ENCODE measurements around the gene KIF21B.

The KIF21B gene

DNA sequence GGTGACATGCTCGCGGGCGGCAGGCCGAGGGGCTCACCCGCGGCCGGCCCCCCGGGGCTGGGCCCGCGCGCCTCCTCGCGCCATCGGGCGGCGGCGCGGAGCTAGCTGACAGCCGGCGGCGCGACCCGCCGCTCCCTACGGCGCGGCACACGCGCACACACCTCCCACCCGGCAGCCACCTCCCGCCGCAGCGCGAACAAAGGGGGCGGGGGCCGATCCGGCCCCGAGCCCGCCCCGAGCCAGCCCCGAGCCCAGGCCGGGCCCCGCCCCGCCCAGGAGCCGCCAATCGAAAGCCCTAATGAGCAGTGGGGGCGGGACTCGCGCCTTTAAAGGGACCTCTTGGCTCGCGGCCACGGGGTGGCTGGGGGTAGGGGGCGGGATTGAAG is at the start of gene KIF21B:
Gene KIF21B (minus strand): TSS at position 198 of the 386 bp plus-strand sequence. CDS start 331 bp downstream, outside the sequence.
- no peak for DNase-seq (ENCODE audit: low read depth, low spot score)

GRCh38 chr1:201072922-201073321 is 49.4 kb upstream of the KIF21B start:
- DNase-seq (ENCODE audit: low read depth, low spot score): no peak

- no peak for DNase-seq (ENCODE audit: low read depth, low spot score)
Observed at GRCh38 chr1:201072149-201072548, 48.6 kb upstream of the KIF21B start.

DNA sequence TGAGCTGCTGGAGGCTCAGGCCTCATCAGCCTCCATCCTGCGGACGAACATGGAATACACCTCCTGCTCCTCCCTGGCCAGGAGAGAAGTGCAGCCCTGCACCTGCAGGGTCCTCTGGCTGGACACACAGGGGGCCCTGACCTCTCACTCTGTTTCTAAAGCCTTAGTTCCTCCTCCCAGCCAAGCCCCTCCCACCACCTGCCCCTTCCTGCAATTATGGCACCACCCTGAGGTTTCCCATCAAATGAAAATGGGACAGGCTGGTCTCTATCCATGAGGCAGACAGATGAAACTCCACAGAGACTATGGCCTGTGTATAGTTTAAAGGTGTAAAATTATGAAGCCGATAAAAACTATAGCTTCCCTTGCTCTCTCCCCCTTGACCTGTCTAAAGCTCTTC is 46.1 kb upstream of the KIF21B start:
- DNase-seq (ENCODE audit: low read depth, low spot score): no peak

GRCh38 chr1:201068976-201069375 is 45.5 kb upstream of the KIF21B start:
- DNase-seq (ENCODE audit: low read depth, low spot score): no peak

DNA sequence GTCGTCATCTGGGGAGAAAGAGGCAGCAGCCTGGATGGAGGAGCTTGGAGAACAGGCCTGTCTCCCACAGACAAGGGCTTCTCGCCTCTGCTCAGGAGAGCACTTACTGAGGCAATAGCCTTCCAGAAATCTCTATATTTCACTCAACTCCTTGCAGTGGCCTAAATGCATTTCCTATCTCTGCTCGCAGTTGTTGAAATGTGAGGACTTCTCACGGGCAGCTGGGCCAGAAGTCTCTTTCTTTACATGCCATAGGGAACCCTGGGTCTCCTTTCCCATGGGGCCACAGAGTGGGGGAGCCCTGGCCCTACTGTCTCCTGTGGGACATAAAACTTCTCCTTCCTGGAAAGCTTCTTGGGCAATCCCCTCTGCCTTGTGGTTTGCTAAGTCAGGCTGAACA is 43.5 kb upstream of the KIF21B start:
- no peak for DNase-seq (ENCODE audit: low read depth, low spot score)

GRCh38 chr1:201065686-201066085 is 42.2 kb upstream of the KIF21B start:
- DNase-seq (ENCODE audit: low read depth, low spot score): no peak

- no peak for DNase-seq (ENCODE audit: low read depth, low spot score)
Observed at GRCh38 chr1:201064806-201065205, 41.3 kb upstream of the KIF21B start.

DNA sequence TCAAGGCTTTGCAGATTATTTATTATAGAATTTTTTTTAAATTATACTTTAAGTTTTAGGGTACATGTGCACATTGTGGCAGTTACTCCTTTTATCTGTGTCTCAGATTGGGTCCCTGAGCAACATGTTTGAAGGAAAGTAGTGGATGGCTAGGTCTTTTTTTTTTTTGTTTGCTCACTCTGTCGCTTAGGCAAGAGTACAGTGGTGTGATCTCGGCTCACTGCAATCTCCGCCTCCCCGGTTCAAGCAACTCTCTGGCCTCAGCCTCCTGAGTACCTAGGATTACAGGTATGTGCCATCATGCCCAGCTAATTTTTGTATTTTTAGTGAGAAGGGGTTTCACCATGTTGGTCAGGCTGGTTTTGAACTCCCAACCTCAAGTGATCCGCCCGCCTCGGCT is 39.6 kb upstream of the KIF21B start:
- DNase-seq (ENCODE audit: low read depth, low spot score): no peak

GRCh38 chr1:201062511-201063091 is 39.1 kb upstream of the KIF21B start:
- no peak for DNase-seq (ENCODE audit: low read depth, low spot score)

DNA sequence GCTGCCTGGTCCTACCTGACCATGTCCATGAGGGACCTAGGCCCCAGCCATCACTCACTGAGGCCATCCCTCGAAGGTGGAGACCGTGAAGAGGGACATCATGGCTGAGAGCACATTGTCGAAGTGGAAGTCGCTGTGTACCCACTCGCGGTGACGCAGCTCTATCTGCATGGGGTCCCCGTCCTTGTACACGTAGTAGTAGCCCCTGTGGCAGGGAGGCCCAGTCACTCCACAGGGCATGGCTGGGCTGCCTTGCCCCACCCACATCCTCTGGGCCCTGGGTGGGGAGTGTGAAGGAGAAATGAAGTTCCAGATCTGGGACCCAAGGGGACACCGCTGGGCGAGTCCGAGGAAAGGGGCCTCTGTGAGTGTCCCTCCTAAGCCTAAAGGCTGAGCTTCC is 38.4 kb upstream of the KIF21B start:
- DNase-seq (ENCODE audit: low read depth, low spot score): no peak

DNA sequence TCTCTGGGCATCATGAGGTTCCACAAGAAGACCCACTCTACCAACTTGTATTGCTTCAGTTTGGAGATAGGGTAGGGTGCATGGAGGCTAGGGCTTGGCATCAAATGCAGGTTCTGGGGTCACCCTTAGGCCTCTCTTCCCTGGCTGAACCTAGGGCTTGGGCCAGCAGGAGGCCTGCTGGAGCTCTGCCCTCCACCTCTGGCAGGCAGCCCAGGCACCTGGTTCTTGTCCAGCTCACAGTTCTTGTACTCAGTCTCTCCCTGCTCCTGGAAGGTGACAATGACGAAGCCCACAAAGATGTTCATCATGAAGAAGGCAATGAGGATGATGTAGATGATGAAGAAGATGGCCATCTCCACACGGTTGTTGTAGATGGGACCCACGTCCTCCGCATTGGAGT is 37.5 kb upstream of the KIF21B start:
- DNase-seq (ENCODE audit: low read depth, low spot score): no peak

GRCh38 chr1:201060586-201060985 is 37.1 kb upstream of the KIF21B start:
- no peak for DNase-seq (ENCODE audit: low read depth, low spot score)

GRCh38 chr1:201059871-201060555 is 36.5 kb upstream of the KIF21B start:
- DNase-seq (ENCODE audit: low read depth, low spot score): no peak

DNA sequence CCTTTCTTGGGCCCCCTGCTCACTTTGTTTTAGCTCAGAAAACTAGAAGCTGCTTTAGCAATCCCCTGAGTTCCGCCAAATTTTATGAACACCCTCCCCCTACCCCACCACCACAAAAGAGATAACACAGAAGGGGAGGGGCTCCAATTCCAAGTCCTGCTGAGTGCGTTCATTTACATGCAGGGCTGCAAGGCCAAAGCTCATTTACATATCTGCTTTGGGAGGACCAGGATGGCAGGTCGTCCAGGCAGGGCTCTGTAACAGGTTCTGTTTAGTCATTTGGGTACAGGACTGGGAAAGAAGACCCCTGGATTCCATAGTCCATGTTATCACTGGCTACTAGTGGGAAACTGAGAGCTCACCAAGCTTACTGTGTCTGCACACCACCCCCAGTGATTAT is 35.9 kb upstream of the KIF21B start:
- no peak for DNase-seq (ENCODE audit: low read depth, low spot score)

- no peak for DNase-seq (ENCODE audit: low read depth, low spot score)
Observed at GRCh38 chr1:201054091-201054543, 30.6 kb upstream of the KIF21B start.

- no peak for DNase-seq (ENCODE audit: low read depth, low spot score)
Observed at GRCh38 chr1:201053155-201053860, 29.8 kb upstream of the KIF21B start.

- DNase-seq (ENCODE audit: low read depth, low spot score): no peak
Observed at GRCh38 chr1:201051399-201051798, 27.9 kb upstream of the KIF21B start.

DNA sequence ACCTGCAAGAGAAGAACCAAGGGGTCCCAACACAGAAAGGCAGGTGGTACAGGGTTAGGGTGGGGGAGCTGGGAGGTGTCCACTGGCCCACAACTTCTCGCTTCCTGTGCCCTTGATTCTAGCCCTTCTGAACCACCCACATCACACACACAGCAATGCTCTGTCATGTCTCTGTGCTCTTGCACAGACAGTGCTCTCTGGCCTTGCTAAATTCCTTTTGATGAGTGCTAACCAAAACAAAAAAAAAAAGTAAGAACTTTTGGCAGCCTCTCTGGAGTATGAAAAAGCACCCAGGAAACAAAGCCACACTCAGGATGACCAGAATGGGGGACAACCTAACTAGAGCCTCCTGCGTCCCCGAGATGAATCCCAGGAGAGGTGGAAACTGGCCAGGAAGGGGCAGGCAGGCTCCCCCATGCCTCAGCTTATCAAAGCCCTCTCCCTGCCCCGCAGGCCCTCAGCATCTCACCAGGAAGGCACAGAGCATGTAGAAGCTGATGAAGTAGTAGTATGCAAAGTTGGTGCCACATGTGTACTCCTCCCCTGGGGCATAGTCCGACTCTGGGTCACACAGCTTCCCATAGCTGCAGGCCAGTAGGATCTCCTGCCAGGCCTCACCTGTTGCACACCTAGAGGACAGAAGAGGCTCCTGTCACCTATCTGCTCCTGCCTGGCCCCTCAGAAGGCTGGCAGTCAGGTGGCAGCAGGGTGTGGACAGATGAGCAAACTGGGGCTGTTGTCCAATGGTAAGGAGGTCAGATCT is 27.2 kb upstream of the KIF21B start:
- DNase-seq (ENCODE audit: low read depth, low spot score): no peak

DNA sequence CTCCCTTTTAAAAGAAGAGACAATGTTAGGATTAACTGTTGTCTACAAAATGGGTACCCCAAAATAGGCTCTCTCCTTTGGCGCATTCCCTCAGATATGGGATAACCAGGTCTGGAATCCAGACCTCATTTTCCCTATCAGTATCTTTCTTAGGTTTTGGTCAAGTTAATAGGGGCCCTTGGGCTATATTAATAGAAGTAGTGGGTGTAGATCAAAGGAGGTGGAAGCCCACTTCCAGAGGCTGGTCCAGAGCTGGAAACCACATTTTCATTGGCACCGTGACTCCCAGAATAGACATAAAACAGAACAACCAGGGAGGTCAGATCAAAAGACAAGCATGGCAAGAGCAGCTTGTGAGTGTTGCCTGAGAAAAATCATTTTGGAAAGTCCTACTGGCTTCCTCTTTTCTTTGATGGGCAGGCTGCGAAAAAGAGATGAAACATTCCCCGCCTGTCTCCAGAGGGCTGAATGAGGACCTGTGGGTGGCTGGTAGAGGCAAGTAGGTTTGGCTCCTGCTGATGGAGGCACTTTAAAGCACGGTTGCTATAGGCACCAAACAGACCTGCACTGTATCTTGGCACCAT is 25.8 kb upstream of the KIF21B start:
- no peak for DNase-seq (ENCODE audit: low read depth, low spot score)

DNA sequence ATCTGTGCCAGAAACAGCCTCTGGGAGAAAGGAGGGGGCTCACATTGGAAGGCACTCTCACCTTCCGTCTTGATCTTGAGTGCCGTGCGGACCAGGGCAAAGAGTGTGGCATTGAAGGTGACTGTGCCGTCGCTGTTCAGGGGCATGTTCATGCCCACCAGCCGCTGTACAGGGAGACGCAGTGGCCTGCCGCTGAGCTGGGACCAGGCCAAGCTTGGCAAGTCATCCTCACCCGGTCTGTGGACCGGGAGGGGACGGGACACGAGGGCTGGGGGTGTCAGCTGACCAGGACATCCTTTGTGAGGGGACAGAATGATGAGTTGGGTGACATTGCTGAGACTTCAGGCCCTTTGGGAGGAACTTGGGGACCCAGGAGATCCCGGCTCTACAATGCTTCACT is 25.0 kb upstream of the KIF21B start:
- DNase-seq (ENCODE audit: low read depth, low spot score): no peak

GRCh38 chr1:201044119-201044518 is 20.6 kb upstream of the KIF21B start:
- no peak for DNase-seq (ENCODE audit: low read depth, low spot score)
